ENCODE results near the gene LAGE3.
A peak's percentile ranks its signal among the peaks of the same experiment; 100 is the strongest.

The LAGE3 gene

DNA sequence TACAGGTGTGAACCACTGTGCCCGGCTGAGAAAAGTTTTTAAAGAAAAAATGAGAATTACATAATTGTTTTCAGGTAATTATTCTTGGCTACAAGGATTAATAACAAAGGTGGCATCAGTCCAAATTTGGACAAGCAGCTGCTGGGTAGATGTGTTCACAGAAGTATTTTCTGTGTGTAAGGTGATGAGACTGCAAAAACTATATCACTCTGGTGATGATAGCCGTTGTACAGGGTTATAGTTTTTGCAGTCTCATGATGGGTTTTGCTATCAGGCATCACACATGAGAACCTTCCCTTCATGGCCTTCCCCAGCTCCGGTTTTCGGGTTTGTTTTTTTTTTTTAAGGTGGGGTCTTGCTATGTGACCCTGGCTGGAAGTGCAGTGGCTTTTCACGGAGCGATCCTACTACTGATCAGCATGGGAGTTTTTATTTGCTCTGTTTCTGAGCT lies 16.4 kb upstream of the LAGE3 start:
- no peaks in the 10 kb centered on the region for H3K27me3 ChIP-seq (ENCODE audit: control insufficient read depth, insufficient read depth, low read length)
- no peak overlapping the region for H3K4me3 ChIP-seq (ENCODE audit: low read length)
- H3K27ac ChIP-seq (ENCODE audit: low read length): no peak overlapping the region
- peaks cover 11% of the 10 kb centered on the region for H3K9me3 ChIP-seq (ENCODE audit: control insufficient read depth, low read depth, low read length)
- H3K36me3 ChIP-seq (ENCODE audit: control insufficient read depth, low read depth, low read length): no peaks in the 10 kb centered on the region
- no peak overlapping the region for H3K9ac ChIP-seq (ENCODE audit: low read length)
- H3K4me1 ChIP-seq (ENCODE audit: control insufficient read depth, low read depth, low read length): no peaks in the 10 kb centered on the region

DNA sequence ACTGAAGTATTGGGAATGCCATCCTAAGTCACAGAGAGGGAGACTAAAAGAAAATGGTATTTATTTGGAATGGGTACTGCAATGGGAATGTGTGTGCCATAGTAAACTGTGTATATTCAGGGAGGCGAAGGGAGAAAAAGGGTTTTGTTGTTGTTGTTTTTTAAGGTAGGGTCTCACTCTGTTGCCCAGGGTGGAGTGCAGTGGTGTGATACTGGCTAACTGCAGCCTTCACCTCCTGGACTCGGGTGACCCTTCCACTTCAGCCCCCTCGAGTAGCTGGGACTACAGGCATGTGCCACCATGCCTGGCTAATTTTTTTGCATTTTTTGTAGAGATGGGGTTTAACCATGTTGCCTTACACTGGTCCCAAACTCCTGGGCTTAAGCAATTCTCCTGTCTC lies 15.6 kb upstream of the LAGE3 start:
- Histone ChIP-seq H3K27ac (ENCODE audit: low read length) (no peak overlapping the region), H3K36me3 (ENCODE audit: control insufficient read depth, low read depth, low read length) (no peaks in the 10 kb centered on the region), H3K4me3 (ENCODE audit: low read length) (no peak overlapping the region), H3K9me3 (ENCODE audit: control insufficient read depth, low read depth, low read length) (peaks cover 11% of the 10 kb centered on the region), H3K9ac (ENCODE audit: low read length) (no peak overlapping the region), H3K4me1 (ENCODE audit: control insufficient read depth, low read depth, low read length) (no peaks in the 10 kb centered on the region), H3K27me3 (ENCODE audit: control insufficient read depth, insufficient read depth, low read length) (no peaks in the 10 kb centered on the region)

GRCh38 chrX:154490414-154491083 lies 11.5 kb upstream of the LAGE3 start, which contains the start of gene SLC10A3:
Gene SLC10A3 (minus strand): TSS chrX:154490629. CDS start chrX:154488940, 1,689 bp downstream.
- Histone ChIP-seq H3K4me3 (ENCODE audit: low read length) (peak within 1 kb of the TSS; percentile 56), H3K27ac (ENCODE audit: low read length) (no peak within 1 kb of the TSS), H3K27me3 (ENCODE audit: control insufficient read depth, insufficient read depth, low read length) (no peaks in the 10 kb centered on the region), H3K36me3 (ENCODE audit: control insufficient read depth, low read depth, low read length) (no peaks in the 10 kb centered on the region), H3K4me1 (ENCODE audit: control insufficient read depth, low read depth, low read length) (no peaks in the 10 kb centered on the region), H3K9me3 (ENCODE audit: control insufficient read depth, low read depth, low read length) (peaks cover 9% of the 10 kb centered on the region), H3K9ac (ENCODE audit: low read length) (peak within 1 kb of the TSS; percentile 32)

GRCh38 chrX:154490021-154490413 lies 10.9 kb upstream of the LAGE3 start:
- Histone ChIP-seq H3K4me3 (ENCODE audit: low read length) (peak overlapping the region; percentile 46), H3K9ac (ENCODE audit: low read length) (no peak overlapping the region)

DNA sequence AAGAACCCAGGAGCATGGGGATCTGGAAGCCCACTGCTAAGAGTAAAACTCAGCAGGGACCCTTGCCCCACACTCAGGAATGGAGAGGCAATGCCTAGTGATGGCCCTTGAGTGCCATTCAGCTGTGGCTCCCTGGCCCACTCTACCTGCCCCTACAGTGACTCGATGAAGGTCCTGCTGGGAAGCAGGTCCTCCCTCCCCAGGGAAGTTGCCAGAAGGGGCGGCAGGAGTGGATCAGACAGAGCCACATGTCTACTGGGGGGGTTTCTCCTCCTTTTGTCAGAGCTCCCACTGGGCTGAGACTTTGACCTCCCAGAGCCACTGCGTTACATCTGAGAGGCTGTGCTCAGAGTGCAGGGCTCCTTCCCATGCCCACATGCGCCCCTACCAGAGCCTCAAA lies 10.1 kb upstream of the LAGE3 start:
- Histone ChIP-seq H3K9me3 (ENCODE audit: control insufficient read depth, low read depth, low read length) (peaks cover 6% of the 10 kb centered on the region), H3K4me3 (ENCODE audit: low read length) (no peak overlapping the region), H3K4me1 (ENCODE audit: control insufficient read depth, low read depth, low read length) (no peaks in the 10 kb centered on the region), H3K9ac (ENCODE audit: low read length) (no peak overlapping the region), H3K36me3 (ENCODE audit: control insufficient read depth, low read depth, low read length) (no peaks in the 10 kb centered on the region), H3K27ac (ENCODE audit: low read length) (no peak overlapping the region), H3K27me3 (ENCODE audit: control insufficient read depth, insufficient read depth, low read length) (no peaks in the 10 kb centered on the region)

More at GRCh38 chrX:154490021-154490413, 10.9 kb upstream of the LAGE3 start:
- H3K36me3 ChIP-seq (ENCODE audit: control insufficient read depth, low read depth, low read length): no peaks in the 10 kb centered on the region
- no peak overlapping the region for H3K27ac ChIP-seq (ENCODE audit: low read length)
- H3K4me1 ChIP-seq (ENCODE audit: control insufficient read depth, low read depth, low read length): no peaks in the 10 kb centered on the region
- H3K27me3 ChIP-seq (ENCODE audit: control insufficient read depth, insufficient read depth, low read length): no peaks in the 10 kb centered on the region
- H3K9me3 ChIP-seq (ENCODE audit: control insufficient read depth, low read depth, low read length): peaks cover 9% of the 10 kb centered on the region

- Histone ChIP-seq H3K27ac (ENCODE audit: low read length) (no peak overlapping the region), H3K9me3 (ENCODE audit: control insufficient read depth, low read depth, low read length) (peaks cover 6% of the 10 kb centered on the region), H3K4me3 (ENCODE audit: low read length) (no peak overlapping the region), H3K27me3 (ENCODE audit: control insufficient read depth, insufficient read depth, low read length) (no peaks in the 10 kb centered on the region), H3K4me1 (ENCODE audit: control insufficient read depth, low read depth, low read length) (no peaks in the 10 kb centered on the region), H3K36me3 (ENCODE audit: control insufficient read depth, low read depth, low read length) (no peaks in the 10 kb centered on the region), H3K9ac (ENCODE audit: low read length) (no peak overlapping the region)
Measured at GRCh38 chrX:154488336-154489075, 9.4 kb upstream of the LAGE3 start.

DNA sequence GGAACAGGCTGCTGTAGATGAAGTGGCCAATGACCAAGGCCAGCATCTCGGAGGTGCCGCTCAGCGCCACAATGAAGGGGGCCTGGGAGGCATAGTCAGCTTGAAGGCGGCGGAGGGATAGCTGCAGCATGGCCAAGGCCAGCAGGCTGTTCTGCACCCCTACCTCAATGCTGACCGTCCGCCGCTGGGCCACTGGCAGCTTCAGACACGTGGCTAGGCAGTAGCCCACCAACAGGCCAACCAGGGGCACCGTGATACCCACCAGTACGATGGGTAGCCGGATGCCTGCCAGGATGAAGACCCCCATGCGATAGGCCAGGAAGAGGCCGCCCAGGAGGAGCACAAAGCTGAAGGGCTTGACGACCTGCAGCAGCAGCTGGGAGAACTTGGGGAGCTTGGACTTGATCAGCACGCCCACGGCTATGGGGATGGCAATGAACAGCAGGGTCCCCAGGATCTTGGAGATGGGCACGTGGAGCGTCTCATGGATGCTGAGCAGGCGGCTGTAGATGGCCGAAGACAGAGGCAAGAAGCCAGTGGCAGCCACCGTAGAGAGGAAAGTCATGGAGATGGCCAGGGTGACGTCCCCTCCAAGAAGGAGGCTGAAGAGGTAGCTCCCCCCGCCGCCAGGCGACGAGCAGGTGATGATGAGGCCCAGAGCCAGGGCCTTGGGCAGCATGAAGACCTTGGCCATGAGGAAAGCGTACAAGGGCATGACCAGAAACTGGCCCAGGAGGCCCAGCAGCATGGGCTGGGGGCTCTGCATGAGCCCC lies 8.6 kb upstream of the LAGE3 start:
- H3K9ac ChIP-seq (ENCODE audit: low read length): no peak overlapping the region
- no peak overlapping the region for H3K27ac ChIP-seq (ENCODE audit: low read length)

DNA sequence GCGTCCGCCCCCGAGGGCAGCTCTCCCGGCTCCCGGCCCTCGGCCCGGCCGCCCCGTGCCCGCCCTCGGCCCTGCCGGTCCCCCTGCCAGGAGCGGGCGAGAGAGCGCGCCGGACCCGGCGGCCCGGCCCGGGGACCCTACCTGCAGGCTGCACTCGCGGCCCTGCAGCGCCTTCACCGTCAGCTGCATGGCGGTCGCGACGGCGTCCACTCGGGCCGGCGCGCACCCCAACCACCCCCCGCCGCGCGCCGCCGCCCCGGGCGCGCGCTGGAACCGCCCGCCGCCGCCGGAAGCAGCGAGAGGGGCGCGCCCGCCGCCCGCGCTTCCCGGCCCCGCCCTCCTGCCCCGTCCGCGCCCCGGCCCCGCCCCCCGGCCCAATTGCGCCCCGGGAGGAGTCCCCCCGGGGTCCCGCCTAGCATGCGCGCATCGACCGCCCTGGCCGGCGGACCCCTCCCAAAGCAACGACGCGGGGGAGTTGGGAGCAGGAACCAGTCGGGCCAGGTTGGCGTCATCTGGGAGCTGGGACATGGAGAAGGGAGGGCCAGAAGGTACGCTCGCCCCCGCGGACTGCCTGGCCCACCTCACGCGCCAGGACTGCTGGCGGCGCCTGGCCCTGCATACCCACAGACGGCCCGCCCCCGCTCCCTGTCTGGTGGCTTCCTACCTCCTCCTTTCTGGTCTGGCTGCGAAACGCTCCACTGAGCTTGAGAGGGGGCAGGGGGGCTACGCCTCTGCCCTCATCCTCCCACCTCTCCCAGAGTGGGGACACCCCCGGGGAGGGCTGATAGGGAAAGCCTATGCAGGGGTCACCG lies 7.5 kb upstream of the LAGE3 start, which contains the start of gene UBL4A:
Gene UBL4A, minus strand, starts transcription at position 220 of the 812 bp plus-strand sequence. Its CDS starts 31 bp downstream, at position 189.
- Histone ChIP-seq H3K36me3 (ENCODE audit: control insufficient read depth, low read depth, low read length) (no peaks in the 10 kb centered on the region), H3K4me1 (ENCODE audit: control insufficient read depth, low read depth, low read length) (no peaks in the 10 kb centered on the region), H3K27me3 (ENCODE audit: control insufficient read depth, insufficient read depth, low read length) (no peaks in the 10 kb centered on the region), H3K27ac (ENCODE audit: low read length) (no peak within 1 kb of the TSS), H3K4me3 (ENCODE audit: low read length) (peak within 1 kb of the TSS; percentile 55), H3K9ac (ENCODE audit: low read length) (no peak within 1 kb of the TSS), H3K9me3 (ENCODE audit: control insufficient read depth, low read depth, low read length) (peaks cover 6% of the 10 kb centered on the region)

More for the DNA sequence above, 8.6 kb upstream of the LAGE3 start:
- H3K9me3 ChIP-seq (ENCODE audit: control insufficient read depth, low read depth, low read length): peaks cover 6% of the 10 kb centered on the region
- no peaks in the 10 kb centered on the region for H3K27me3 ChIP-seq (ENCODE audit: control insufficient read depth, insufficient read depth, low read length)
- H3K4me3 ChIP-seq (ENCODE audit: low read length): no peak overlapping the region
- no peaks in the 10 kb centered on the region for H3K4me1 ChIP-seq (ENCODE audit: control insufficient read depth, low read depth, low read length)
- no peaks in the 10 kb centered on the region for H3K36me3 ChIP-seq (ENCODE audit: control insufficient read depth, low read depth, low read length)

- Histone ChIP-seq H3K9me3 (ENCODE audit: control insufficient read depth, low read depth, low read length) (peaks cover 6% of the 10 kb centered on the region), H3K27me3 (ENCODE audit: control insufficient read depth, insufficient read depth, low read length) (no peaks in the 10 kb centered on the region), H3K9ac (ENCODE audit: low read length) (no peak overlapping the region), H3K4me1 (ENCODE audit: control insufficient read depth, low read depth, low read length) (no peaks in the 10 kb centered on the region), H3K27ac (ENCODE audit: low read length) (no peak overlapping the region), H3K36me3 (ENCODE audit: control insufficient read depth, low read depth, low read length) (no peaks in the 10 kb centered on the region), H3K4me3 (ENCODE audit: low read length) (peak overlapping the region; percentile 55)
Measured at GRCh38 chrX:154486052-154486395, 6.9 kb upstream of the LAGE3 start.

- H3K4me1 ChIP-seq (ENCODE audit: control insufficient read depth, low read depth, low read length): no peaks in the 10 kb centered on the region
- no peaks in the 10 kb centered on the region for H3K36me3 ChIP-seq (ENCODE audit: control insufficient read depth, low read depth, low read length)
- H3K9ac ChIP-seq (ENCODE audit: low read length): no peak overlapping the region
- peaks cover 6% of the 10 kb centered on the region for H3K9me3 ChIP-seq (ENCODE audit: control insufficient read depth, low read depth, low read length)
- no peaks in the 10 kb centered on the region for H3K27me3 ChIP-seq (ENCODE audit: control insufficient read depth, insufficient read depth, low read length)
- no peak overlapping the region for H3K27ac ChIP-seq (ENCODE audit: low read length)
- peak overlapping the region; percentile 55 for H3K4me3 ChIP-seq (ENCODE audit: low read length)
Measured at GRCh38 chrX:154485150-154486051, 6.3 kb upstream of the LAGE3 start.
